ENCODE data around the gene LRP1-AS. TPM values are rescaled to one million over a fixed set of nuclear protein-coding genes. Genes with fewer than 3 reads are reported as not detected.

The LRP1-AS gene
- total RNA-seq, 2 experiments from 2014 or later = not detected

DNA sequence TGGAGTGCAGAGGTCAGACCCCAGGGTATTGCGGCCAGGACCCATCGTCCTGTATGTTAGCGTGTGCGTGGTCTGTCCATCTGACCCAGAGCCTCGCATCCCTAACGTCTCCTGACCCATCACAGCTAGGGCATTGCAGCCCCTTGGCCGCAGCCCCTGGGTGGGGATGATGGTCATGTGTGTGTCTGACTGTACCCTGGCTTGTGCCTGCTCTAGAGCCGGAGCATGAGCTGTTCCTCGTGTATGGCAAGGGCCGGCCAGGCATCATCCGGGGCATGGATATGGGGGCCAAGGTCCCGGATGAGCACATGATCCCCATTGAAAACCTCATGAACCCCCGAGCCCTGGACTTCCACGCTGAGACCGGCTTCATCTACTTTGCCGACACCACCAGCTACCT, 10.8 kb upstream of the LRP1-AS start:
- no peak overlapping the region for H3K4me3 Mint-ChIP-seq

DNA sequence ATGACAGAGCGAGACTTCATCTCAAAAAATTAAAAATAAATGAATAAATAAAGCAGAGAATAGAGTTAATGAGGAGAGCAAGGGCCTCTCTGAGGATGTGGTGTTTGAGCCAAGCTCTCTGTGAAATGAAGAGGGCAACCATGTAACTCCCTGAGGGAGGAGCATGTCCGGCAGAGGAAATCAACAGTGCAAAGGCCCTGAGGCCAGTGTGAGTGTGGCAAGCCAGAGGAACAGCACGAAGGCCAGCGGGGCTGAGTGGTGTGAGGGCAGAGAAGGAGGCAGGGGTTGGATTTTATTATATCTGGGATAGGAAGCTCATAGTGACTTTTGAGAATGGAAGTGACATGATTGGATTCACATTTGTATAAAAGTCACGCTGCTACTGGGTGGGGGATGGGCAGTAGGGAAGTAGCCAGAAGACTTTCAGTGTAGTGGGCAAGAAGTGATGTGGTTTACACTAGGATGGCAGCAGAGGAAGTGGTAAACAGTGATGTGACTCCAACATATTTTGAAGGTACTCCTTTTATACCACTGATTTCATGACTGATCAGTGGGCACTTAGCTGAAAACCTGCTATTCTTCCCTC, 10.3 kb upstream of the LRP1-AS start:
- no peak for ATAC-seq (ENCODE audit: poor library complexity)
- intact Hi-C loops (cut with DNase I, micrococcal nuclease) = no loop called here
- no peak overlapping the region for H3K4me3 Mint-ChIP-seq

More for the DNA sequence above, 10.8 kb upstream of the LRP1-AS start:
- ChIA-PET CTCF (interaction anchor here (1.5 kb wide), 1 partner anchor 18 kb away, joined by 4 read pairs; no protein-coding TSS in a partner anchor), POLR2A (no interaction called here)
- H3K36me3 ChIP-seq (ENCODE audit: insufficient read depth, low read length) = no peaks in the 10 kb centered on the region
- H3K9me3 ChIP-seq (ENCODE audit: control insufficient read depth in 1 of 2, insufficient read depth in 1 of 2, low read length in 2 of 2) = no peaks in the 10 kb centered on the region
- H3K27me3 ChIP-seq (ENCODE audit: control insufficient read depth in 1 of 2, insufficient read depth in 2 of 2, low read length in 2 of 2) = no peaks in the 10 kb centered on the region
- no peak for DNase-seq
- intact Hi-C loops (cut with DNase I, micrococcal nuclease) = no loop called here
- H3K27ac ChIP-seq (ENCODE audit: low read depth in 1 of 2, low read length in 2 of 2) = no peak overlapping the region
- TF ChIP-seq, protein P1, sequence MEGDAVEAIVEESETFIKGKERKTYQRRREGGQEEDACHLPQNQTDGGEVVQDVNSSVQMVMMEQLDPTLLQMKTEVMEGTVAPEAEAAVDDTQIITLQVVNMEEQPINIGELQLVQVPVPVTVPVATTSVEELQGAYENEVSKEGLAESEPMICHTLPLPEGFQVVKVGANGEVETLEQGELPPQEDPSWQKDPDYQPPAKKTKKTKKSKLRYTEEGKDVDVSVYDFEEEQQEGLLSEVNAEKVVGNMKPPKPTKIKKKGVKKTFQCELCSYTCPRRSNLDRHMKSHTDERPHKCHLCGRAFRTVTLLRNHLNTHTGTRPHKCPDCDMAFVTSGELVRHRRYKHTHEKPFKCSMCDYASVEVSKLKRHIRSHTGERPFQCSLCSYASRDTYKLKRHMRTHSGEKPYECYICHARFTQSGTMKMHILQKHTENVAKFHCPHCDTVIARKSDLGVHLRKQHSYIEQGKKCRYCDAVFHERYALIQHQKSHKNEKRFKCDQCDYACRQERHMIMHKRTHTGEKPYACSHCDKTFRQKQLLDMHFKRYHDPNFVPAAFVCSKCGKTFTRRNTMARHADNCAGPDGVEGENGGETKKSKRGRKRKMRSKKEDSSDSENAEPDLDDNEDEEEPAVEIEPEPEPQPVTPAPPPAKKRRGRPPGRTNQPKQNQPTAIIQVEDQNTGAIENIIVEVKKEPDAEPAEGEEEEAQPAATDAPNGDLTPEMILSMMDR (IDR thresholded peaks at IDR 0.05) = no peak
- Mint-ChIP-seq H3K9me3 (no peaks in the 10 kb centered on the region), H3K4me1 (ENCODE audit: low read depth) (no peaks in the 10 kb centered on the region), H3K27me3 (no peaks in the 10 kb centered on the region), H3K27ac (no peak overlapping the region), H3K36me3 (ENCODE audit: low read depth) (peaks cover 4% of the 10 kb centered on the region)
- no peak overlapping the region for H3K4me3 ChIP-seq (ENCODE audit: low read length)
- peaks cover 10% of the 10 kb centered on the region for H3K4me1 ChIP-seq (ENCODE audit: insufficient read depth, low read length)
- no peak for ATAC-seq (ENCODE audit: poor library complexity)

DNA sequence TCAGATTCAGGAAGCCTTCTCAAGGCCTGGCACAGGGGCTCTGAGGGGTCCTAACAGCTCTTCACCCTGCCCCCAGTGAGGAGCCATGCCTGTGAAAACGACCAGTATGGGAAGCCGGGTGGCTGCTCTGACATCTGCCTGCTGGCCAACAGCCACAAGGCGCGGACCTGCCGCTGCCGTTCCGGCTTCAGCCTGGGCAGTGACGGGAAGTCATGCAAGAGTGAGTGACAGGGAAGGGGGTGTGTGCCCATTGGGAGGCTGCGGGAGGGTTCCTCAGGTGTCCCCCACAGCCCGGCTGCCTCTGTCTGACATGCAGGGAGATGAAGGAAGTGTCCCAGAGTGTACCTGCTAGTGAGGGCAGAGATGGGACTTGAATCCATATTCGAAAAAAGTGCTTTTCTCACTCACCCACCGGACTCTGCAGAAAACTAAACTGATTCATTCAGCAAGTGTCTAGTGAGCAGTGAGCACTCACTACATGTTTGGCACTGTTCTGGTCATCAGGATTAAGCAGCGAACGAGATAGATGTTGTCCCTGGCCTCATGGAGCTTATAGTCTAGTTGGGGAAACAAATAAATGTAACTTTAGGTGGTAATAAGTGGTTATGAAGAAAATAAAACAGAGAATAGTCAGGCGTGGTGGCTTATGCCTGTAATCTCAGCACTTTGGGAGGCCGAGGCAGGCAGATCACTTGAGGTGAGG, 9.4 kb upstream of the LRP1-AS start:
- ChIA-PET POLR2A (no interaction called here), CTCF (interaction anchor here (1.5 kb wide), 1 partner anchor 19 kb away, joined by 4 read pairs; no protein-coding TSS in a partner anchor)
- H3K27ac ChIP-seq (ENCODE audit: low read depth in 1 of 2, low read length in 2 of 2) = no peak overlapping the region
- H3K9me3 ChIP-seq (ENCODE audit: control insufficient read depth in 1 of 2, insufficient read depth in 1 of 2, low read length in 2 of 2) = no peaks in the 10 kb centered on the region
- Mint-ChIP-seq H3K27ac (no peak overlapping the region), H3K9me3 (no peaks in the 10 kb centered on the region), H3K4me1 (ENCODE audit: low read depth) (no peaks in the 10 kb centered on the region), H3K27me3 (no peaks in the 10 kb centered on the region), H3K36me3 (ENCODE audit: low read depth) (peaks cover 4% of the 10 kb centered on the region), H3K4me3 (no peak overlapping the region)
- peaks cover 10% of the 10 kb centered on the region for H3K4me1 ChIP-seq (ENCODE audit: insufficient read depth, low read length)
- TF ChIP-seq, protein P1 (IDR thresholded peaks at IDR 0.05) = no peak
- ATAC-seq (ENCODE audit: poor library complexity) = no peak
- no peaks in the 10 kb centered on the region for H3K36me3 ChIP-seq (ENCODE audit: insufficient read depth, low read length)
- H3K27me3 ChIP-seq (ENCODE audit: control insufficient read depth in 1 of 2, insufficient read depth in 2 of 2, low read length in 2 of 2) = no peaks in the 10 kb centered on the region
- H3K4me3 ChIP-seq (ENCODE audit: low read length) = no peak overlapping the region
- DNase-seq = no peak
- intact Hi-C loops (cut with DNase I, micrococcal nuclease) = no loop called here

More for the DNA sequence above, 10.3 kb upstream of the LRP1-AS start:
- ChIA-PET CTCF (interaction anchor here (1.5 kb wide), 1 partner anchor 18 kb away, joined by 4 read pairs; no protein-coding TSS in a partner anchor), POLR2A (no interaction called here)
- Histone ChIP-seq H3K4me3 (ENCODE audit: low read length) (no peak overlapping the region), H3K4me1 (ENCODE audit: insufficient read depth, low read length) (peaks cover 10% of the 10 kb centered on the region), H3K27me3 (ENCODE audit: control insufficient read depth in 1 of 2, insufficient read depth in 2 of 2, low read length in 2 of 2) (no peaks in the 10 kb centered on the region), H3K27ac (ENCODE audit: low read depth in 1 of 2, low read length in 2 of 2) (no peak overlapping the region), H3K9me3 (ENCODE audit: control insufficient read depth in 1 of 2, insufficient read depth in 1 of 2, low read length in 2 of 2) (no peaks in the 10 kb centered on the region), H3K36me3 (ENCODE audit: insufficient read depth, low read length) (no peaks in the 10 kb centered on the region)
- H3K9me3 Mint-ChIP-seq = no peaks in the 10 kb centered on the region
- H3K36me3 Mint-ChIP-seq (ENCODE audit: low read depth) = peaks cover 4% of the 10 kb centered on the region
- peak in 1 of 14 experiments; percentile 29 for DNase-seq
- TF ChIP-seq, protein P1 (IDR thresholded peaks at IDR 0.05) = no peak
- no peak overlapping the region for H3K27ac Mint-ChIP-seq
- no peaks in the 10 kb centered on the region for H3K27me3 Mint-ChIP-seq
- H3K4me1 Mint-ChIP-seq (ENCODE audit: low read depth) = no peaks in the 10 kb centered on the region
